ENCODE results near the gene BCAS4.
"Not testable (repeated sequence)": the region's sequence is repeated elsewhere in the genome, so short reads cannot be mapped to it uniquely, and the experiment has no call there.

The BCAS4 gene

GRCh38 chr20:50794846-50795634, at the start of gene BCAS4:
Gene BCAS4, plus strand, starts transcription at chr20:50795061. Its CDS starts 23 bp downstream, at chr20:50795084.
- DNase-seq (ENCODE audit: low read depth in 3 of 3), result peak; percentile 70 to 82 (median 70)

GRCh38 chr20:50745634-50746137, 49.2 kb upstream of the BCAS4 start:
- DNase-seq (ENCODE audit: low read depth in 3 of 3), result no peak

- no peak for DNase-seq (ENCODE audit: low read depth in 3 of 3)
Measured at GRCh38 chr20:50746138-50746940, 48.5 kb upstream of the BCAS4 start.

GRCh38 chr20:50747275-50747674, 47.6 kb upstream of the BCAS4 start:
- no peak for DNase-seq (ENCODE audit: low read depth in 3 of 3)

GRCh38 chr20:50750145-50750671, 44.7 kb upstream of the BCAS4 start:
- no peak for DNase-seq (ENCODE audit: low read depth in 3 of 3)

- DNase-seq (ENCODE audit: low read depth in 3 of 3), result no peak
Measured at GRCh38 chr20:50753152-50753551, 41.7 kb upstream of the BCAS4 start.

- DNase-seq (ENCODE audit: low read depth in 3 of 3), result no peak
Measured at GRCh38 chr20:50754420-50754819, 40.4 kb upstream of the BCAS4 start.

- DNase-seq (ENCODE audit: low read depth in 3 of 3), result no peak
Measured at GRCh38 chr20:50756447-50756846, 38.4 kb upstream of the BCAS4 start.

- no peak for DNase-seq (ENCODE audit: low read depth in 3 of 3)
Measured at GRCh38 chr20:50758469-50758868, 36.4 kb upstream of the BCAS4 start.

- DNase-seq (ENCODE audit: low read depth in 3 of 3), result no peak
Measured at GRCh38 chr20:50758992-50759391, 35.9 kb upstream of the BCAS4 start.

GRCh38 chr20:50759678-50760077, 35.2 kb upstream of the BCAS4 start:
- DNase-seq (ENCODE audit: low read depth in 3 of 3), result no peak

GRCh38 chr20:50762045-50762422, 32.8 kb upstream of the BCAS4 start:
- DNase-seq (ENCODE audit: low read depth in 3 of 3), result no peak

GRCh38 chr20:50762435-50763220, 32.2 kb upstream of the BCAS4 start:
- no peak for DNase-seq (ENCODE audit: low read depth in 3 of 3)

GRCh38 chr20:50763550-50764458, 31.1 kb upstream of the BCAS4 start:
- DNase-seq (ENCODE audit: low read depth in 3 of 3), result not testable (repeated sequence)

- DNase-seq (ENCODE audit: low read depth in 3 of 3), result not testable (repeated sequence)
Measured at GRCh38 chr20:50765251-50765650, 29.6 kb upstream of the BCAS4 start.

GRCh38 chr20:50765674-50766073, 29.2 kb upstream of the BCAS4 start:
- DNase-seq (ENCODE audit: low read depth in 3 of 3), result no peak

- DNase-seq (ENCODE audit: low read depth in 3 of 3), result not testable (repeated sequence)
Measured at GRCh38 chr20:50766955-50767809, 27.7 kb upstream of the BCAS4 start.

- not testable (repeated sequence) for DNase-seq (ENCODE audit: low read depth in 3 of 3)
Measured at GRCh38 chr20:50768991-50769390, 25.9 kb upstream of the BCAS4 start.

- DNase-seq (ENCODE audit: low read depth in 3 of 3), result not testable (repeated sequence)
Measured at GRCh38 chr20:50769551-50770085, 25.2 kb upstream of the BCAS4 start.

All from stimulated activated CD4-positive, alpha-beta T cell treated with anti-CD3 and anti-CD28 coated beads, TNF-alpha, amount 100 ng/mL, for 4 hours (primary cell).